ENCODE data around the gene ZSCAN20. TPM values are rescaled to one million over a fixed set of nuclear protein-coding genes. Genes with fewer than 3 reads are reported as not detected.
A peak's percentile ranks its signal among the peaks of the same experiment; 100 is the strongest.

ZSCAN20 gene
- total RNA-seq, 1 donor from 2014 or later = 5.7 TPM

DNA sequence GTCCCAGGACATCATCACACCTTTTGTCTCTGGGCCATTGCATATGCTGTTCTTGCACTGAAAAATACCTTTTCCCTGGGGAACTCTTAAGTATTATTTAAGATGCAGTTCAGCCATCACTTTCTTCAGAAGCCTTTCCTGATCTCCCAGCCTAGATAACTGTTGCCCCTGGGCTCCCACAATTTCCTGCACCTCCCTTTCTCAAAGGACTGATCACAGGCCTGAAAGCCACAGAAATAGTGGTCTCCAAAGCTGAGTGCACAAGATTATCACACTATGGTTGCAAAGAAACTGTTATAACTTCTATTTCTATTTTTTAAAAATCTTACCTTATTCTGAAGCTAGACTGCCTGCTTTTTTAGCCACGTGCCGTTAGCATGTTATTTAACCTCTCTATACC lies 2.8 kb upstream of the ZSCAN20 start:
- Histone ChIP-seq H3K4me3 (no peak overlapping the region), H3K27me3 (ENCODE audit: low read depth) (no peaks in the 10 kb centered on the region), H3K9me3 (replicated peaks) (no peaks in the 10 kb centered on the region), H3K27ac (replicated peaks) (peak overlapping the region; percentile 74), H3K36me3 (no peaks in the 10 kb centered on the region), H3K4me1 (peaks cover 55% of the 10 kb centered on the region)
- DNase-seq = no peak
- intact Hi-C loops (cut with micrococcal nuclease) = loop anchor here (10.0 kb wide), 1 partner anchor 175 kb away; no protein-coding TSS in a partner anchor
- TF ChIP-seq, protein P1, sequence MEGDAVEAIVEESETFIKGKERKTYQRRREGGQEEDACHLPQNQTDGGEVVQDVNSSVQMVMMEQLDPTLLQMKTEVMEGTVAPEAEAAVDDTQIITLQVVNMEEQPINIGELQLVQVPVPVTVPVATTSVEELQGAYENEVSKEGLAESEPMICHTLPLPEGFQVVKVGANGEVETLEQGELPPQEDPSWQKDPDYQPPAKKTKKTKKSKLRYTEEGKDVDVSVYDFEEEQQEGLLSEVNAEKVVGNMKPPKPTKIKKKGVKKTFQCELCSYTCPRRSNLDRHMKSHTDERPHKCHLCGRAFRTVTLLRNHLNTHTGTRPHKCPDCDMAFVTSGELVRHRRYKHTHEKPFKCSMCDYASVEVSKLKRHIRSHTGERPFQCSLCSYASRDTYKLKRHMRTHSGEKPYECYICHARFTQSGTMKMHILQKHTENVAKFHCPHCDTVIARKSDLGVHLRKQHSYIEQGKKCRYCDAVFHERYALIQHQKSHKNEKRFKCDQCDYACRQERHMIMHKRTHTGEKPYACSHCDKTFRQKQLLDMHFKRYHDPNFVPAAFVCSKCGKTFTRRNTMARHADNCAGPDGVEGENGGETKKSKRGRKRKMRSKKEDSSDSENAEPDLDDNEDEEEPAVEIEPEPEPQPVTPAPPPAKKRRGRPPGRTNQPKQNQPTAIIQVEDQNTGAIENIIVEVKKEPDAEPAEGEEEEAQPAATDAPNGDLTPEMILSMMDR (IDR thresholded peaks at IDR 0.05; ENCODE audit: borderline replicate concordance) = no peak

DNA sequence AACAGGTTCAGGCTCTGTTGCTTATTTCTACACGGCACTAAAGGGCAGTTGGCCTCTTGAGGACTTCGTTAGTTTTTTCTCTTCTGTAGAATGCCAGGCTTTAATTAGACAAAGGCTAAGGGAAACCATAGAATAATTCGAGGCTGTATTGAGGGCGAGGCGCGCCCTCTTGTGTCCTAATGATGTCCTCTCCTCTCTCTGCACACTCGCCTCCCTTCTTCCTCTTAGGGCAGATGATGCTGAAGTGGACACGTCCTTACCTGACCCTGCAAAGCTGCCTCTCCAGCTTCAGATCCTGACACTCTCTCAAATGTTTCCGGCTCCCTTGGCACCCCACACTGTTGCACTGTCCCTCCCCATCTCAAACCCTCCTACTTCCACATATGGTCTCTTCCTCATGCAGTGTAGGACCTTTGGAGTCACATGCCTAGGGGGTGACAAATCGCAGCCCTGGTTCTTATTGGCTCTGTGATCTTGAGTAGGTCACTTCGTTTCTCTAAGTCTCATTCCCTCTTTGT lies 1.9 kb upstream of the ZSCAN20 start:
- Histone ChIP-seq H3K27ac (replicated peaks) (peak overlapping the region; percentile 74), H3K4me3 (no peak overlapping the region), H3K4me1 (peaks cover 61% of the 10 kb centered on the region), H3K9me3 (replicated peaks) (no peaks in the 10 kb centered on the region), H3K27me3 (ENCODE audit: low read depth) (no peaks in the 10 kb centered on the region), H3K36me3 (no peaks in the 10 kb centered on the region)
- intact Hi-C loops (cut with micrococcal nuclease) = no loop called here
- DNase-seq = peak; percentile 79
- TF ChIP-seq, protein P1 (IDR thresholded peaks at IDR 0.05; ENCODE audit: borderline replicate concordance) = peak; percentile 92

DNA sequence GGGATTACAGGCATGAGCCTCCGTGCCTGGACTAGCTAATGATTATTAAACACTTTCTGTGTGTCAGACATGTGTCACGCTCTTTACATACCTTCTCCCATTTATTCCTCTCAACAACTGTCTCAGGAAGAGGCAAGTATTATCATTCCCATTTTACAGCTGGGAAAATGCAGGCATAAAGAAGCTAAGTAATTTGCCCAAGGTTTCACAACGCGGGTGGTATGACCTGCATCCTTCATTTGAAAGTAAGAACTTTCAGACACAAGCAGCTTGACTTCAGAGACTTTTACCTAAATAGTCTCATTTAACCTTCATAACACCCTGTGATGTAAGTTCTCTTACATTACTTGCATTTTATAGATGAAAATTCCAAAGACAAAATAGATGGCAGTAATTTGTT lies 1.0 kb upstream of the ZSCAN20 start:
- TF ChIP-seq, protein P1 (IDR thresholded peaks at IDR 0.05; ENCODE audit: borderline replicate concordance) = no peak
- Histone ChIP-seq H3K36me3 (no peaks in the 10 kb centered on the region), H3K9me3 (replicated peaks) (no peaks in the 10 kb centered on the region), H3K27ac (replicated peaks) (peak overlapping the region; percentile 74), H3K4me1 (peaks cover 54% of the 10 kb centered on the region), H3K27me3 (ENCODE audit: low read depth) (no peaks in the 10 kb centered on the region), H3K4me3 (no peak overlapping the region)
- no peak for DNase-seq
- intact Hi-C loops (cut with micrococcal nuclease) = no loop called here

DNA sequence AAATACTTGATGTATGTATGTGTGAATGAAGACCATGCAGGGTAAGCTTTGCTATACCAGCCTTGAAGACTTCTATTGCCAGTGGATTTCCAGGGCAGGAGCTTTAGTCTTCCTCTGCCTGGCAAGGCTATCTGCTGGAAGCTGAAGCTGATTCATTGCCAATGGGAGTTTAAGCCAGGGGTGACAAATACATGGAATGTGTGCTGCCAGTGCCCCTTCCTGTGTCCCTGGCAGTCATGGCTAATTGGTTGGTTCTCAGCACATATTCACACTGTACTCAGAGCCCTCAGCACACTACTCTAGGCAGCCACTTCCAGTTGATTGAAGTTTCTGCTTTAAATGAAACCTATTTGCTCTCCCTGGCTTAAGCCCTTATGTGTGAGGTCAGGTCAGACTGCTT lies 1.5 kb downstream of the ZSCAN20 start:
- intact Hi-C loops (cut with micrococcal nuclease) = no loop called here
- Histone ChIP-seq H3K27me3 (ENCODE audit: low read depth) (no peaks in the 10 kb centered on the region), H3K27ac (replicated peaks) (peak overlapping the region; percentile 74), H3K9me3 (replicated peaks) (no peaks in the 10 kb centered on the region), H3K4me1 (peaks cover 55% of the 10 kb centered on the region), H3K36me3 (peaks cover 2% of the 10 kb centered on the region), H3K4me3 (peak overlapping the region; percentile 75)
- TF ChIP-seq, protein P1 (IDR thresholded peaks at IDR 0.05; ENCODE audit: borderline replicate concordance) = no peak
- no peak for DNase-seq

DNA sequence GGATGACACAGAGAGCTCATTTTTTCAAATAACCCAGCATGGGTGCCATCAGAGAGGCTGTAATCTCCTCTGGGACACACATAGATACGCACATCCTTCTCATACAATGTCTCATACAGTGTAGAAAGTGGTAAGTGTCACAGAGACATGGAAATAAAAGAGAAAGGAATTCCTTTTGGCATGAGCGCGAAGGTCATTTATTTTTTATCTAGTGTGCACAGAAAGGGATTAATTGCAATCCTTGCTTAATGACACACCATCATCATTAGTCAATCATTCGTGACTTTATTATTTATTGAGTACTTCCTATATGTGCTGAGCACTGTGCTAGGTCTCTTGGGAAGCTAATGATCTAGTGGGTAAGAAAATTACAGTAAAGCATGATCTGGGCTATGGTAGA lies 5.0 kb downstream of the ZSCAN20 start:
- intact Hi-C loops (cut with micrococcal nuclease) = no loop called here
- Histone ChIP-seq H3K36me3 (peaks cover 36% of the 10 kb centered on the region), H3K4me3 (no peak overlapping the region), H3K9me3 (replicated peaks) (no peaks in the 10 kb centered on the region), H3K27me3 (ENCODE audit: low read depth) (no peaks in the 10 kb centered on the region), H3K4me1 (peaks cover 32% of the 10 kb centered on the region), H3K27ac (replicated peaks) (no peak overlapping the region)
- TF ChIP-seq, protein P1 (IDR thresholded peaks at IDR 0.05; ENCODE audit: borderline replicate concordance) = no peak
- DNase-seq = no peak

Data from left ventricle myocardium inferior (tissue), 1 donor.